CD4-positive, alpha-beta T cell treated with Interleukin-4 for 1 hour (primary cell): Measurements from ENCODE around the gene ALPL.

Source experiments
- DNase-seq, 2 donors: peaks; one replicate each; pipeline ENCODE4 v3.0.0-alpha.2; 2020 to 2022

ALPL gene

DNA sequence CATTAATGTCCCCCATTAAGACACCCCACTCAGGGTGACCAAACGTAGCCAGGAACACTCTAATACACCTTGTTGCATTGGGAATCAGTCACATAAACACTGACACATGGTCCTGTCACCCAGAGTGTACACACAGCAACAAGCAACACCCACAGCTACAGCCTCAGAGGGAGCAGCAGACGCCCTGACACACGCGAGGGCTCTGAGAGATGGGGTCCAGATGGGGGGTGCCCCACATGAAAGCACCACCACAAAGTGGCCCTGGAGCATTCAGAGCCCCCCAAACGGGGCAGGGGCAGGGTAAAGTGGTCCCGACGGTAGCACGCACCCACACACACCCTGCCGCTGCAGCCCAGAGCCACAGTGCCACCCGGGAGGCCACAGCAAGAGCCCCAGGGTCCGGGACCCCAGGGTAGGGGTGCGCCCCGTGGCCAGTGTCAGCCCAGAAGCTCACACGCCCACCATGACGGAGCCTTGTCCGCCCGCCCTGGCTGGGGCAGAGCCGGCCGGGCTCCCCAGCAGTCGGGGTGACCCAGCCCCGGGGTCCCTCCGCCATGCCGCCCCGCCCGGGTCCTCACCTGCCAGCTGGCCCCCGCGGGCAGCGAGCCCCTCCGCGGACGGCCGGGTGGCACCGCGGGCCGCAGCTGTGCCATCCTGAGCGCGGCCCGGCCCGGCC is 112.7 kb downstream of the ALPL start:
- DNase-seq, result no peak

DNA sequence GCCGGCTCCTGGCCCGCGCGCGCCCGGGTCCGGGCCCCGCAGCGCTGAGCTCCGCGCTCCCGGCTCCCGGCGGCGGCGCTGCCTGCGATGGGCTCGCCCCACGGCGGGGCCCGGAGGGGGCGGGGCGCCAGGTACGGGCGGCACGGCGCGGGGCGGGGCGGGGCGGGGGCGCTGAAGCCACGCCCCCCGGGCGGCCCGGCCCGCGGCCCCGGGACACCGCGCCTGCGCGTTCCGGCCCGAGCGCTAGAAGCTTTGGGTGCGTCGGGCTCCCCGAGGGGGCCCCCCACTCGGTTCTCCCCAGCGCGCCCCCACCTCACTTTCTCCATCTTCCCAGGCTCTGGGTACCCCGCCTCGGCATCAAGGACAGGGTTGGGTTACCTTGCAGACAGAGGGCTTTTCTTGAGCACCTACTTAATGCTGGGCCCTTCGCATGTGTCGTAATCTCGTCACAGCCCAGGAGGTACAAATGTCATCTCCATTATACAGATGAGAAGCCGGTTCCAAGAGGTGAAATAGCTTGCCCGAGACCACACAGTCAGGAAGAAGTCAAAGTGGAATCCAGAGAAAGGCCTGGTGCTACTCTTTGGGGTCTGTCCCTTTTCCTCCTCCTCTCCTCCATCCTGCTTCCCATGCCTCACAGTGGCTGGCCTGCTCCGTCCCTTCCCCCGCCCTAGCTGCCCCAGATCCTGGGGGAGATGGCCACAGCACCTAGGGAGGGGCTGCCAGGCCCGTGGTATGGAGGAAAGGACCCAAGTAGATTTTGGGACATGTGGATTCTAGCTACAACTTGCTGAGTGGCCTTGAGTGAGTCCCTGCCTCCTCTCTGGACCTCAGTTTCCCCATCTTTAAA is 113.5 kb downstream of the ALPL start:
- DNase-seq, result peak; percentile 12 to 42

GRCh38 chr1:21623410-21623961 is 114.3 kb downstream of the ALPL start:
- DNase-seq, result no peak

DNA sequence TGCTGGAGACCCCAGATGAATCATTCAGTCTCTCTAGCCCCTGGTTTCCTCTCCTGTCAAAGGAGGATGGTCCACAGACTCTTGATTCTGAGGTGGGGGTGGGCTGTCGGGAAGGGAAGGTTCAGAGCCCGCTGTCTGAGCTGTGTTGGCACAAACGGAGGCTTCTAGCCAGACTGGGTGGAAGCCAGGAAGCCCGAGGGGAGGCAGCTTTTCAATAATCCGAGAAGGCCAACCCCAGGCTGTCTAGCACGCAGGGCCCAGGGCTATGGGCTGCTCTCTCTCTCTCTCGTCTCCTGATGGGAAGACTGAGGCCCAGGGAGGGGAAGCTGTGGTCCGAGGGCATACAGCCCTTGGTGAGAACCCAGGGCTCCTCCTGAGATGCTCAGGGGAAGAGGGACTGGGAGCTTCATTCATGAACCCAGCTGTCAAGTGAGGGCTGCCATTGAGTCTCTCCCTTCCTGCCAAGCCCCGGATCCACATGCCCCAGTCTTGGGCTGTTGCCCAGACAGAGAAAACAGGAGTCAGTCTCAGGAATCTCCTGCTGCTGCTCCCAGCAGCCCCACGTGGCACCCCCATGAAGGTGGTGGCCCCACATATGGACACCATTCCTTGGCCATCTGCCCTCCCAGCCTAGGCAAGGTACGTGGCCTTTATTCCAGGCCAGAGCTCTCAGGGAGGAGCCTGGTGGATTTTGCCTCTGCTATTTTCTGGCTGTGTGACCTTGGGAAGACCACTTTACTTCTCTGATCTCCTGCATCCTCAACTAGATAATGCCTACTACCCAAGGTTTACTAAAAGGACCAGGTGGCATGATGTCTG is 115.6 kb downstream of the ALPL start:
- no peak for DNase-seq

- DNase-seq, result no peak
Observed at GRCh38 chr1:21625390-21626190, 116.4 kb downstream of the ALPL start.

- no peak for DNase-seq
Observed at GRCh38 chr1:21626921-21627339, 117.7 kb downstream of the ALPL start.
